Epithelial cell of esophagus (primary cell): ENCODE data around the gene TNFRSF18.

Source experiments
- DNase-seq: peaks from one replicate; pipeline ENCODE4 v3.0.0; 2010; ENCODE audit warnings: low read depth
- H3K4me3 ChIP-seq: 2 replicates; pipeline ENCODE4 v1.5.1; 2011; ENCODE audit warnings: mild to moderate bottlenecking, low read length, control low read depth
- TF ChIP-seq, protein P1 (sequence below): IDR thresholded peaks from 2 replicates; pipeline ENCODE4 v1.5.1; 2011; ENCODE audit warnings: low read depth, mild to moderate bottlenecking, low read length, control low read depth, inconsistent platforms; ENCODE audit not compliant: insufficient read depth; ENCODE audit errors: missing control alignments

TNFRSF18 gene

DNA sequence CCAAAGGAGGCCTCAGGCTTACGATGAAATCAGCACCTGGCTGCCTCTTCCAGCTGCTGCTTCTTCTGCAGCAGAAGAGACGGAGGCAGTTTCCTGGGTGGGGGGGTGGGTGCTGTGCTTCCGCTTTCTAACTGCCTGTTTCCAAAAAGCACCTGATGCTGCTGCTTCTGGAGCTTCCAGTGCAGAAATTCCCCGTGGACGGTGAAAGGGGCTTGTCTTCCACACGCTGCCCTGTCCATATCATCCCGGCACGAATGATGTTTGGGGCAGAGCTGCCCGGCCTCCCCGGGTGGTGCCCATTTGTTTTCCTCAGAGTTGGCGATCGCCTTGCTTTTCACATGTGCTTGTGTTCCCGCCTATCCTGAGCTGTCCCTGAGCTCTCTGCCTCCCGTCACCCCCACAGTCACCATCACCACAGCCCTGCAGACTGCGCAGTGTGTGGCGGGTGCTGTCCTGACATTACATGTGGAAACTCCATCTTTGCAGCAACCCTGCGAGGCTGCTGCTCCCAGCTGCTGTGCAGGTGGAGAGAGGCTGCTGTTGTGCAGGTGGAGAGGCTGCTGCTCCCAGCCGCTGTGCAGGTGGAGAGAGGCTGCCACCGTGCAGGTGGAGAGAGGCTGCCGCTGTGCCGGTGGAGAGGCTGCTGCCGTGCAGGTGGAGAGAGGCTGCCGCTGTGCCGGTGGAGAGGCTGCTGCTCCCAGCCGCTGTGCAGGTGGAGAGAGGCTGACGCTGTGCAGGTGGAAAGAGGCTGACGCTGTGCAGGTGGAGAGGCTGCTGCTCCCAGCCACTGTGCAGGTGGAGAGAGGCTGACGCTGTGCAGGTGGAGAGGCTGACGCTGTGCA lies 30.9 kb downstream of the TNFRSF18 start:
- DNase-seq, result no peak
- TF ChIP-seq, protein P1, sequence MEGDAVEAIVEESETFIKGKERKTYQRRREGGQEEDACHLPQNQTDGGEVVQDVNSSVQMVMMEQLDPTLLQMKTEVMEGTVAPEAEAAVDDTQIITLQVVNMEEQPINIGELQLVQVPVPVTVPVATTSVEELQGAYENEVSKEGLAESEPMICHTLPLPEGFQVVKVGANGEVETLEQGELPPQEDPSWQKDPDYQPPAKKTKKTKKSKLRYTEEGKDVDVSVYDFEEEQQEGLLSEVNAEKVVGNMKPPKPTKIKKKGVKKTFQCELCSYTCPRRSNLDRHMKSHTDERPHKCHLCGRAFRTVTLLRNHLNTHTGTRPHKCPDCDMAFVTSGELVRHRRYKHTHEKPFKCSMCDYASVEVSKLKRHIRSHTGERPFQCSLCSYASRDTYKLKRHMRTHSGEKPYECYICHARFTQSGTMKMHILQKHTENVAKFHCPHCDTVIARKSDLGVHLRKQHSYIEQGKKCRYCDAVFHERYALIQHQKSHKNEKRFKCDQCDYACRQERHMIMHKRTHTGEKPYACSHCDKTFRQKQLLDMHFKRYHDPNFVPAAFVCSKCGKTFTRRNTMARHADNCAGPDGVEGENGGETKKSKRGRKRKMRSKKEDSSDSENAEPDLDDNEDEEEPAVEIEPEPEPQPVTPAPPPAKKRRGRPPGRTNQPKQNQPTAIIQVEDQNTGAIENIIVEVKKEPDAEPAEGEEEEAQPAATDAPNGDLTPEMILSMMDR, result no peak

DNA sequence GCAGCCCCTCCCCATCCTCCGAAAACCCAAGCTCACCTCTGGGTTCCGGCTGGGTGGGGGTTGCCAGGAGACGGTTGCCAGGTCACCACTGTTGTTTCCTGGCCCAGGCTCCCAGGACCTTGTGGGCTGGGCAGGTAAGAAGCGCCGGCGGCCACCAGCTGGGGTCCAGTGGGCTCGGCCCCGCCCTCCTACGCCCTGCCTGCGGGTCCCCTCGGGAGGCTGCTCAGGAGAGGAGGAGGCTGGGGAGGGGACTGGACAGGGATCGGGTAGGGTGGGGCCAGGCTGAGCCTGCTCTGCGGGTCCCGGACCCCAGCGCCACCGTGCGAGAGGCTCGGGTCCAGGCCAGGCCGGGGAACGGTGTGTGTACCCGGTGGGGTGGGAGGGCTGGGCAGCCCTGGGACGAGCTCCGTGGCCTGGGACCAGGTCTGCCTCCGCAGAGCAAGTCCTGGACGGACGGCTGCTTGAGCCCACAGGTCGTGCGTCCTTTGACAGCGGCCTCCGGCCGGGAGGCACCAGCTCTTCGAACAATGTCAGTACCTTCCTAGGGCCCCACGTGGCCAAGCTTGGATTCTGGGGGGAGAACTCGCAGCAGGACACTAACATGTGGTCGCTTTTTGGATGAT lies 32.5 kb downstream of the TNFRSF18 start, which contains the start of gene TTLL10:
Gene TTLL10 (plus strand): TSS at position 88 of the 623 bp plus-strand sequence. CDS start 5,336 bp downstream, outside the sequence.
- DNase-seq, result no peak
- H3K4me3 ChIP-seq, result no peak within 1 kb of the TSS
- TF ChIP-seq, protein P1, result no peak

More for the DNA sequence above, 30.9 kb downstream of the TNFRSF18 start:
- no peak overlapping the region for H3K4me3 ChIP-seq

DNA sequence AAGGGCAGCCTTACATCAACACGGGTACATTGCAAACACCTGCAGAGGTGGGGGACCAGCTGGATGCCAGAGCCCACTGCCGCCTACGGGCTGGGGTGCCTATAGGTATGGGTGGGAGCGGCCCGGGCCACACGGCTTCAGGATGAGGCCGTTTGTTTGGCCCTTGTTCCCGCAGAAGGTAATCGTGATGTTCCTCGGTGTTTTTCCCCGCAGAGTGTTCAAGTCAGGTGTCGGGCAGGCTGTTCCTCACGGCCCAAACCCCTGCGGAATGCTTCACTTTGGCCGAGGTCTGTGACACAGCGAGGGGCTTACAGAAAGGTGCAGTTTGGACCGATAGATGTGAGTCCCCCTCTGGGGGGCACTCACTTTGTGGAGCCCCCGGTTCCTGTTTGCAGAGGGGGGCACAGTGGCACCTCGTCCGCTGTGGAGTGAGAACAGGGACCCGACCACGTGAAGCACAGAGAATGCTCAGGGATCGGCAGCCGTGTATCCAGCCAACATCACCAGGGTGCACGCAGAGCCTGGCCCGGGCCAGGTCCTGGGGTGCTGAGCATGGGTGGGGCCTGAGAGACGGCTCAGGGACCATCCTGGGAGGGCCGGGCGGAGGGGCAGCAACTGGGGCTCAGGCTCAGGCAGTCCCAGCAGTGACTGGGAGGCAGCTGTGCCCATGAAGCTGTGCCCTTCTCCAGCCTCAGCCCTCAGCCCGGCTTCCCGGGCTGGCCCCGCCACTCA lies 33.2 kb downstream of the TNFRSF18 start:
- H3K4me3 ChIP-seq, result no peak overlapping the region
- TF ChIP-seq, protein P1, result no peak
- no peak for DNase-seq

DNA sequence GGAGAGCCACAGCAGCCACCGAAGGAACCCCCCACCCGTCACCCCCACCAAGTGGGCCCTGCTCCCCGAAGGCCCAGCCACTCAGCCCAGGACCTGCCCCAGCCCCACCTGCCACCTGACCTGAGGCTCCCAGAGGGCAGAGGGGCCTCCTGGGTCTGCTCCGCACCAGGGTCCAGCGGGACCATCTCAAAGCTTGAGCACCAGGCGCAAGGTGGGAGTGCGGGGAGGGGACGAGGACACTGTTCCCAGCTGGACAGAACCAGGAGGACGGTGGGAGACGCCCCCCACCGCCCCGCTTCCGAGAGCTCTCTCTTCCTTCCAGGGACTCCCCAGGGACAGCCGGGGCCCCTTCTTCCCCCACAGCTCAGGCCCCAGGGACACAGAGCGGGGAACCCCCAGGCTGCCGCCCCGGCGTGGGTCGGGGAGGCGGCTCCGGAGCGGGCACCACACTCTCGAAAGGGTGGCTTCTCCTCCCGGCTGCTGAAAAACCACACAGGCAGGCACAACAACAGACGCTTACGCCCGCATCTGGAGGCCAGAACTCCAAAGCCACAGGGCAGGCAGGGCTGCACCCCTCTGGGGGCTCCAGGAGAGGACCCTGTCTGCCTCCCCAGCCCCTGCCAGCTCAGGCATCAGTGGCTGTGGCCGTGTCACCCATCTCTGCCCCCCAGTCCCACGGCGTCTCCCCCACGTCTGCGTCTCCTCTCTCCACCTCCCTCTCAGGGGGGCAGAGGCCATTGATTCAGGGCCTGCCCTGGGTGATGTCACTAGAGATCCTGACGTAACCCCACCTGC lies 34.6 kb downstream of the TNFRSF18 start:
- no peak for DNase-seq
- H3K4me3 ChIP-seq, result no peak overlapping the region
- TF ChIP-seq, protein P1, result no peak

DNA sequence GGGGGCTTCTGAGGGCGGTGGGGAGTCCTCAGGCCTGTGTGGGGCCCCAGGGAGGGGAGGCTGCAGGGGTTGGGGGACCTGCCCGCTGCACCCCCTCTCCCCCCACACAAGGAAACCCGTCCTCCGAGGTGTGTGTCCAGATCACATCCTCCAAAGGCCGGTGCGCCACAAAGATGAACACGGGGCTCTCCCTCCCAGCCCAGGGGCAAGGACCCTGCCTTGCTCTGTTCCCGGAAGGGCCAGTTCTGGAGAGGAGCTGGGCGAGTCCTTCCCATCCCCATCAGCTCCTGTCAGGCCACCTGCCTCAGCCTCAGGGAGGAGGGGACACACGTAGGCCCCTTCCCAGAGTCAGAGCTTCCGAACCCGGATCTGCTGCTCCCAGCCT lies 35.2 kb downstream of the TNFRSF18 start:
- no peak for DNase-seq
- TF ChIP-seq, protein P1, result no peak
- H3K4me3 ChIP-seq, result no peak overlapping the region

DNA sequence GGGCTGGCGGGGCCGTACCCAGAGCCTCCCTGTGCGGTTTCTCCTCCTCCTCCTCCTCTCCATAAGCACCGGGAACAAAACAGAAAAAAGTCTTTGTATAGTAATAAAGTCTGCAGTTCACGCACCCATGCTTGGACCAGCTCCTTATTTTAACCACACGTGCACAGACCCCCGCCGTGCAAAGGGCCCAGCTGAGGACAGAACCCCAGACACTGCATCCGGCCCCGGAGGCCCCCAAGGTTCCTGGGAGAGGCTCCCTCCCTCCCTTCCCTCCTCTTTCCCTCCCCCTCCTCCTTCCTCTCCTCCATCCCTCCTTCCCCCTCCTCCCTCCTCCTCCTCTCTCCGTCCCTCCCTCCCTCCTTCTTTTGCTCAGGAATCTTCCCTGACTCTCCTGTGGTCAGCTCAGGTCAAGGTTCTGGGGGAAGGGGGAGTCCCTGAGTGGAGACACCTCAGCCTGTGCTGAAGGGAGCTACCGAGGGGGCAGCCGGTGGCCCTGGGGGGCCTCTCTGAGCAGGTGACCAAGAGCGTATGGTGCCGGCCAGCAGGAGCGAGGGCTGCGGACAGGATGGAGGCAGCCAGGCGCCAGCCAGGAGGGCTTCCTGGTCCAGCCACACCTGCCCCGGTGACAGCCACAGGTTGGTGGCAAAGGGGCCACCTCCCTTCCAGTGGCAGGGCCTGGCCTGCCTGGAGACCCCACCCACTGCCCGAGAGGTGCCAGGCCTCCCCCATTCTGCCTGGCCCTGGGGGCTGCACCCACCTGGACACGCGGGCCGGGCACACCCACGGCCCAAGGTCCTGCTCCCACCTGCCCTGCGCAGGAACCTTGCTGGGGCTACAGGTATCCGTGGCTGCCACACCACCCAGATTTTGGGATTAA lies 35.9 kb downstream of the TNFRSF18 start:
- TF ChIP-seq, protein P1, result no peak
- DNase-seq, result no peak
- H3K4me3 ChIP-seq, result no peak overlapping the region
